ENCODE data around the gene SLC39A8. TPM values are rescaled to one million over a fixed set of nuclear protein-coding genes. Genes with fewer than 3 reads are reported as not detected.

Gene SLC39A8
- total and polyA plus RNA-seq, 4 donors = 14.6 to 50.5 (median 22.6) TPM

GRCh38 chr4:102272318-102272717 lies 73.0 kb downstream of the SLC39A8 start (continued):
- TF ChIP-seq REST (IDR thresholded peaks at IDR 0.05) = no peak
- no peak for TF ChIP-seq TAF1 (conservative IDR thresholded peaks at IDR 0.05)
- no peak for TF ChIP-seq EGR1 (IDR thresholded peaks at IDR 0.05; ENCODE audit: low read depth in 2 of 2)

- Histone ChIP-seq H3K4me1 (ENCODE audit: control insufficient read depth in 4 of 4, insufficient read depth in 4 of 4, low read length in 3 of 4) (peaks cover 0 to 2% (median 0%) of the 10 kb centered on the region in 4 donors), H3K27ac (ENCODE audit: low read depth in 1 of 2, low read length in 2 of 2) (no peak overlapping the region), H3K9me3 (ENCODE audit: control insufficient read depth in 4 of 4, low read length in 3 of 4) (no peaks in the 10 kb centered on the region), H3K9ac (ENCODE audit: low read depth in 1 of 2, low read length in 2 of 2) (no peak overlapping the region), H3K36me3 (ENCODE audit: control insufficient read depth in 4 of 4, insufficient read depth in 3 of 4, low read depth in 1 of 4, low read length in 3 of 4) (peaks cover 0 to 2% (median 0%) of the 10 kb centered on the region in 4 donors), H3K4me3 (ENCODE audit: low read depth in 1 of 3, low read length in 3 of 3) (no peak overlapping the region), H3K27me3 (ENCODE audit: control insufficient read depth in 4 of 4, insufficient read depth in 4 of 4, low read length in 3 of 4) (no peaks in the 10 kb centered on the region)
- TF ChIP-seq REST (IDR thresholded peaks at IDR 0.05) (no peak), ZBTB33 (IDR thresholded peaks at IDR 0.05) (no peak), HNF4A (conservative IDR thresholded peaks at IDR 0.05) (no peak), GABPA (IDR thresholded peaks at IDR 0.05 in 1 of 2, conservative IDR thresholded peaks at IDR 0.05 in 1 of 2) (no peak), FOXA2 (IDR thresholded peaks at IDR 0.05) (no peak), RAD21 (IDR thresholded peaks at IDR 0.05) (no peak), SP1 (IDR thresholded peaks at IDR 0.05) (no peak), JUND (IDR thresholded peaks at IDR 0.05) (no peak)
- no peak for DNase-seq (ENCODE audit: low spot score)
These were observed 76.9 kb downstream of the SLC39A8 start for GRCh38 chr4:102268355-102268754.
